HG03520 (cell line): ENCODE measurements around the gene TPPP3.

Source experiments
- ATAC-seq: cut with Tn5 transposase; IDR thresholded peaks from one replicate; pipeline ENCODE4 v1.9.1; 2021; ENCODE audit warnings: mild to moderate bottlenecking, moderate library complexity; ENCODE audit not compliant: unreplicated experiment

TPPP3 gene

GRCh38 chr16:67350324-67350723 is 43.0 kb downstream of the TPPP3 start:
- ATAC-seq, result no peak

- ATAC-seq, result no peak
These were observed 44.1 kb downstream of the TPPP3 start for GRCh38 chr16:67349172-67349571.

GRCh38 chr16:67346341-67346740 is 47.0 kb downstream of the TPPP3 start:
- no peak for ATAC-seq

GRCh38 chr16:67345401-67345800 is 47.9 kb downstream of the TPPP3 start:
- ATAC-seq, result no peak

- ATAC-seq, result no peak
These were observed 50.7 kb downstream of the TPPP3 start for GRCh38 chr16:67342616-67343015.

GRCh38 chr16:67341250-67341649 is 52.0 kb downstream of the TPPP3 start:
- ATAC-seq, result no peak
